GM18507 (cell line): ENCODE data around the gene CDH6.

ENCODE experiments used
- DNase-seq: peaks from one replicate; pipeline ENCODE4 v3.0.0; 2011; ENCODE audit warnings: low read depth; ENCODE audit not compliant: insufficient read length; ENCODE audit errors: extremely low spot score
- FAIRE-seq: peaks from 2 replicates; lab custom pipeline; 2011; peaks lifted over from hg19 to GRCh38; lab: Jason Lieb, UNC

CDH6 gene

GRCh38 chr5:31300501-31300900 lies 107.0 kb downstream of the CDH6 start:
- DNase-seq (no peak), FAIRE-seq (no peak)

GRCh38 chr5:31301833-31302232 lies 108.3 kb downstream of the CDH6 start:
- FAIRE-seq (no peak), DNase-seq (no peak)

GRCh38 chr5:31303688-31304087 lies 110.2 kb downstream of the CDH6 start:
- no peak for FAIRE-seq
- no peak for DNase-seq

- no peak for DNase-seq
- no peak for FAIRE-seq
These were observed 124.2 kb downstream of the CDH6 start for GRCh38 chr5:31317665-31318064.

GRCh38 chr5:31319335-31319734 lies 125.8 kb downstream of the CDH6 start:
- no peak for DNase-seq
- FAIRE-seq, result no peak

GRCh38 chr5:31322946-31323345 lies 129.5 kb downstream of the CDH6 start:
- DNase-seq (no peak), FAIRE-seq (no peak)

GRCh38 chr5:31324842-31325241 lies 131.4 kb downstream of the CDH6 start:
- DNase-seq, result no peak
- no peak for FAIRE-seq

GRCh38 chr5:31328040-31328733 lies 134.7 kb downstream of the CDH6 start:
- no peak for FAIRE-seq

GRCh38 chr5:31329715-31330114 lies 136.2 kb downstream of the CDH6 start:
- no peak for FAIRE-seq
- no peak for DNase-seq

More at GRCh38 chr5:31328040-31328733, 134.7 kb downstream of the CDH6 start:
- no peak for DNase-seq

- DNase-seq, result no peak
- no peak for FAIRE-seq
These were observed 138.7 kb downstream of the CDH6 start for GRCh38 chr5:31332160-31332559.

GRCh38 chr5:31333475-31333874 lies 140.0 kb downstream of the CDH6 start:
- DNase-seq (no peak), FAIRE-seq (no peak)

- DNase-seq, result no peak
- no peak for FAIRE-seq
These were observed 140.8 kb downstream of the CDH6 start for GRCh38 chr5:31334061-31334860.

- FAIRE-seq (no peak), DNase-seq (no peak)
These were observed 142.0 kb downstream of the CDH6 start for GRCh38 chr5:31335456-31335855.

- FAIRE-seq, result no peak
- DNase-seq, result no peak
These were observed 150.5 kb downstream of the CDH6 start for GRCh38 chr5:31343946-31344345.

GRCh38 chr5:31346896-31347551 lies 153.5 kb downstream of the CDH6 start:
- no peak for DNase-seq
- FAIRE-seq, result no peak

- FAIRE-seq, result no peak
- DNase-seq, result no peak
These were observed 154.0 kb downstream of the CDH6 start for GRCh38 chr5:31347552-31347905.

- FAIRE-seq (no peak), DNase-seq (no peak)
These were observed 156.9 kb downstream of the CDH6 start for GRCh38 chr5:31350395-31350794.

GRCh38 chr5:31355337-31355736 lies 161.9 kb downstream of the CDH6 start:
- FAIRE-seq (no peak), DNase-seq (no peak)

GRCh38 chr5:31357038-31357437 lies 163.6 kb downstream of the CDH6 start:
- no peak for FAIRE-seq
- no peak for DNase-seq

- DNase-seq (no peak), FAIRE-seq (no peak)
These were observed 166.4 kb downstream of the CDH6 start for GRCh38 chr5:31359839-31360238.

- FAIRE-seq, result no peak
- no peak for DNase-seq
These were observed 167.7 kb downstream of the CDH6 start for GRCh38 chr5:31361234-31361633.
